ENCODE measurements around the gene SURF4. TPM values are rescaled to one million over a fixed set of nuclear protein-coding genes. Genes with fewer than 3 reads are reported as not detected.
A peak's percentile ranks its signal among the peaks of the same experiment; 100 is the strongest.

The SURF4 gene
- total RNA-seq, 1 donor from 2014 or later, result 58.3 TPM

DNA sequence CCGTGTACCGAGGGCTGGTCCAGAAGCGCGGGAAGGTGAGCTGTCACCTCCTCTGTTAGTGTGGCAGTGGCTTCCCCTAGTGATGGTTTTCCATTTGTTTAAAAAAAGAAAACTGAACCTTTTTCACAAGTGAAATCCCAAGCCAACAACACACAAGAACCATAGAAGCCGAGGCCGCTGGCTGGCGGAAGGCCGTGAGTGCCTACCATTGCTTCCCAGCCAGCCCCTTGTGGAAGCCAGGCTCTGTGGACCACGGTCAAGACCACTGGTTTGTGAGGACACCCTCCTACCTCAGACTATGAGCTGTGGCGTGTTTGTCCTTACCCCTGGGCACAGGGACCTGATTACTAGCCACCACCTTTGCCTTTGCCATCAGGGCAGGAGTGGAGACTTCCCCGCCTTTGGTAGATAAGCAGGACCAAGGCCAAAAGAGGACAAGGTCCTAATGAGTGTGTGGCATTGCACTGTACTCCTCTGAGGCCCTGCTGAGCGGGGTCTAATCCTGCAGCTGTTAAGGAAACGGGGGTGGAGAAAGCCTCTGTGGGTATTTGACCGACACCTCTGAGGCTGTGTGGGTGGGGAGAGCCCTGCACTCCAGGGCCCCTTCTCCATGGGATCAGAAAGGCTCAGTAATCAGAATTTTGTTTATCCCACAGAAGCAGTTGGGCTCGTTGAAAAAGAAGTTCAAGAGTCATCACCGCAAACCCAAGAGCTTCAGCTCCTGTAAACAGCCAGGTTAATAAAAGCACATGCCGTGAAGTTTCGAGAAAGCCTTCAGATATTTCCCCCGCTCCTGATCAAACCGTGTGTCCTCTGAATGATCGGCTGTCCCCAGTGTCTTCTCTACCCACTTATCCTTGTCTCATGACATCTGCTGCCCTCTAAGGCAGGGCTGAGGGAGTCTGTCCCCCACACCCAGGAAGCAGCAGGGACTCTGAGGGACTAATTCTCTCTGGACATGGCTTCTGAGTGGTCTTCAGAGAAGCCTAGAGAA, 15.2 kb downstream of the SURF4 start:
- intact Hi-C loops (cut with DNase I), result no loop called here
- DNase-seq (no peak), ATAC-seq (ENCODE audit: poor library complexity) (no peak)

GRCh38 chr9:133359399-133360175, 16.3 kb downstream of the SURF4 start:
- intact Hi-C loops (cut with DNase I), result no loop called here
- ATAC-seq (ENCODE audit: poor library complexity), result no peak
- no peak for DNase-seq

GRCh38 chr9:133357656-133358055, 18.2 kb downstream of the SURF4 start:
- DNase-seq (peak; percentile 29), ATAC-seq (ENCODE audit: poor library complexity) (no peak)
- intact Hi-C loops (cut with DNase I), result no loop called here

GRCh38 chr9:133356391-133357091, 19.3 kb downstream of the SURF4 start, which contains the start of the genes SURF1 and SURF2:
TSS of gene SURF1 (minus strand) at chr9:133356487. CDS start at chr9:133356453, 34 bp downstream.
TSS of gene SURF2 (plus strand) at chr9:133356550. CDS start at chr9:133356593, 43 bp downstream.
- DNase-seq (peak; percentile 95), ATAC-seq (ENCODE audit: poor library complexity) (peak; percentile 94)
- intact Hi-C loops (cut with DNase I), result no loop called here

DNA sequence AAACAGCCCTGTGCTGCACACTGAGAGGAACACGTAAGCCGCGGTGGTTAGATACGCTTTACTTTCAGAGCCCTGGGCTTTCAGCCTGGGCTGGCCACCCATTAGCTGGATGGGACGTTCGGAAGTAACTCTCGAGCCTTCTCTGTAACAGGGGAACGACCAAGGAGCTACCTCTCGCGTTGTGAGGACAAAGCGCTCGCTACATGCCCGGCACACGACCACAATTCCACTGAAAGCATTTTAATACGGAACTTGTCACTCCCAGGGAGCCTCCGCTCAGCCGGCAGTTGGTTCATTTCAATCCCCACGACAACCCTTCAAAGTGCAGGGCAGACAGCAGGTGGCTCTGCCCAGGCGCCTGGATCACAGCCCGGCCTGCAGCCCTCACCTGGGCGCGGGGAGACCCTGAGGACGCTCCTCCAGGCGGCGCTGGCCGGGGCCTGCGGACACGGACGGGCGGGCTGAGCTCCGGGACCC, 19.9 kb downstream of the SURF4 start:
- ATAC-seq (ENCODE audit: poor library complexity) (peak; percentile 7), DNase-seq (no peak)
- intact Hi-C loops (cut with DNase I), result no loop called here

DNA sequence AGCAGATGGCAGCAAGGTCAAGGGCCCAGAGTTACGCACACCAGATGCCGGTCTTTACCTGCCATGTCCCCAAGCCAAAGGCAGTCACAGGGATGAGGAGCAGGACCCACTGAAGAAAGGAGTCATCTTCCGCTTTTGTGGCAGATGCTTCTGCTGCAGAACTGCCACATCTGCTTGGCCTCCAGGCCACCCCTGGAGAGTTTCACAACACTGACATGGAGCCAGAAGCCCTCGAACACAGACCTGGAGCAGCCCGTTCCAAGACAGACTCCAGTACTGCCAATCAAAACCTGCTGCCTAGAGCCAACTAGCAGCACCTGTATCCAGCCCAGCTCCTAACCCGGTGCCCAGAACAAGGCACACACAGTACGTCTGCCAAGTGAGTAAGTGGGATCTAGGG, 21.1 kb downstream of the SURF4 start:
- DNase-seq, result peak; percentile 6
- intact Hi-C loops (cut with DNase I), result no loop called here

DNA sequence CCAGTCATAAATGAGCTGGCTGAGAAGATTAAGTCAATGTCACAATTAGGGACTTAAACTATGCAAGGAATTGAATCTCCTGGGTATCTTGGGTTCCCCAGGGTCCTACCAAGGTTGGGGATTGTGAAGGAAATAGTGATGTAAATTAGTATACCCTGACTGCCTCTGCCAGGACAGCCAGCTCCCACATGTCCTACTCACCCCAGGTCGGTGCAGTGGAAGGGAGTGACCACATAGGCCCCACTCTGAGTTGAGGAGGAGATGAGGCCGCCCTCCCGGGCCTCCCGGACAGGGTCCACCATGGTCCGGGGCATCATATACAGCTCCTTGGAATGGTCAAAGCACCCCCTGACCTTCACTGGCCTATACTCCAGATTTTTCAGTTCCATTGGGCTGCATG, 22.3 kb downstream of the SURF4 start:
- no peak for ATAC-seq (ENCODE audit: poor library complexity)
- intact Hi-C loops (cut with DNase I), result no loop called here
- DNase-seq, result peak; percentile 19

More for the DNA sequence above, 21.1 kb downstream of the SURF4 start:
- no peak for ATAC-seq (ENCODE audit: poor library complexity)

GRCh38 chr9:133352635-133353340, 23.1 kb downstream of the SURF4 start:
- no peak for DNase-seq
- intact Hi-C loops (cut with DNase I), result no loop called here
- no peak for ATAC-seq (ENCODE audit: poor library complexity)

- intact Hi-C loops (cut with DNase I), result no loop called here
- ATAC-seq (ENCODE audit: poor library complexity), result no peak
- peak; percentile 52 for DNase-seq
Measured at GRCh38 chr9:133351908-133352634, 23.8 kb downstream of the SURF4 start.

DNA sequence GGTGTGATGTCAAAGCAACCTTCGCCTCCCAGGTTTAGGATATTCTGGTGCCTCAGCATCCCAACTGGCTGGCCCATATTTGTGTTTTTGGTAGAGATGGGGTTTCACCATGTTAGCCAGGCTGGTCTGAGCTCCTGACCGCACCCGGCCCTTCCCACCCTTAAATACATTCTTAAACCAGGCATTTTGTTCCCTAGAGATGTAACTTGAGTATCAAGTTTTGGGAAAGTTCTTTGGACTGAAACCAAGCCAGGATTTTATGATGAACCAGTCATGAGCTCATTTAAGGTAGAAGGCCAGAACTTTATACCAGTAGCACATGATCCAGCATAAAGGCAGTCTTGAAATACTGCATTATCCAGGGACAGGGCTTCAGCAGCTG, 24.3 kb downstream of the SURF4 start:
- DNase-seq (no peak), ATAC-seq (ENCODE audit: poor library complexity) (no peak)
- intact Hi-C loops (cut with DNase I), result no loop called here

- no peak for ATAC-seq (ENCODE audit: poor library complexity)
- DNase-seq, result no peak
- intact Hi-C loops (cut with DNase I), result no loop called here
Measured at GRCh38 chr9:133349965-133350616, 25.8 kb downstream of the SURF4 start.

- intact Hi-C loops (cut with DNase I), result no loop called here
- DNase-seq, result no peak
- no peak for ATAC-seq (ENCODE audit: poor library complexity)
Measured at GRCh38 chr9:133348718-133349573, 26.9 kb downstream of the SURF4 start.

DNA sequence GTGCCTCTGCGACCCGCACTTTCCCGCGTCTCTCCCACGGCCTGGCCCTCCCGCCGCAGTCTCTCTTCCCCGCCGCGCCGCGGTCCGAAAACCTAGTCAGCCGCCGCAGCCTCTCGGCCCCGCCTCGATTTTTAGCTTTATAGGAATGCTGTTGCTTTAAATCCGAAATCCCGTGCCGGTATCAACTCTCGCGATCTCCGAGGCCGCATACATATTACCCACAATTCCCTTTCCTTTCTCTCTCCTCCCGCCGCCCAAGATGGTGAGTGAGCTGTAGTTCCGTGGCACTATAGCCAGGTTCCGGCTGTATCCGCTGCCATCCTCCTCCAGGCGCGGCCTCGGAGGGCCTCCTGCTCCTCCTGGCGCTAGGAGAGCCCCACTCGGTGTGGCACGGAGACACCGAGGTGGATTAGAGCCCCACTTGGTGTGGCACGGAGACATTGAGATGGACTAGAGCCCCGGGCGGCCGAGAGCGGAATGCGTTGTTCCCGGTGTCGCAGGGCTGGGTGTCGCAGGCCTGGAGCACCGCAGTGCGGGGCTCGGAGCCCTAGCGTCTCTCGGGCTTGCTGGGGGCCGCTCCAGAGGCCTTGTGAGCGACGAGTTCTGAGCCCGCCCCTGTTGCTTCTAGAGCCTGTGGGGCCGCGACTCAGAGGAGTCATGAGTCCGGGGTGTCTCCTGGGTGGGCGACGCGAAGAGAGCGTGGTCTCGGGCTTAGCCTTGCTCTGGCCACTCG, 27.7 kb downstream of the SURF4 start, which contains the start of the genes MED22 and RPL7A:
TSS of gene MED22 (minus strand) at position 147 of the 733 bp plus-strand sequence. CDS start 1,469 bp downstream, outside the sequence.
TSS of gene RPL7A (plus strand) at position 234 of the 733 bp plus-strand sequence. CDS start at position 260, 26 bp downstream.
- intact Hi-C loops (cut with DNase I), result no loop called here
- DNase-seq, result peak; percentile 97
- peak; percentile 94 for ATAC-seq (ENCODE audit: poor library complexity)

- DNase-seq, result peak; percentile 58
- ATAC-seq (ENCODE audit: poor library complexity), result peak; percentile 69
- intact Hi-C loops (cut with DNase I), result no loop called here
Measured at GRCh38 chr9:133347515-133347984, 28.3 kb downstream of the SURF4 start.
